Pancreas (tissue), 10 donors: ENCODE data around the gene EVI2B. TPM values are rescaled to one million over a fixed set of nuclear protein-coding genes. Genes with fewer than 3 reads are reported as not detected.

ENCODE experiments used
- ATAC-seq, 4 donors: fragments of 200-7000 bp; cut with Tn5 transposase; one replicate each; pipeline versions ENCODE4 v1.8.0 to v1.9.1; 2020; ENCODE audit warnings: mild to moderate bottlenecking in 4 of 4, moderate library complexity in 4 of 4
- DNase-seq, 6 donors: peaks; one replicate each; pipeline ENCODE4 v3.0.0-alpha.2; 2020
- FAIRE-seq: peaks from 2 replicates; lab custom pipeline; 2012; peaks lifted over from hg19 to GRCh38; lab: Jason Lieb, UNC
- H3K27ac ChIP-seq, 4 donors: fragments of 200-600 bp; sonication (generic); 1 replicate in 3 of 4; 2 replicates in 1 of 4; pipeline versions ENCODE4 v1.5.0 to v1.8.0; 2020
- H3K27me3 ChIP-seq, 4 donors: fragments of 200-600 bp; one replicate each; pipeline ENCODE4 v1.8.0; 2021
- H3K36me3 ChIP-seq, 3 donors: fragments of 200-600 bp; sonication (generic) in 1 of 3; one replicate each; pipeline versions ENCODE4 v1.5.0 to v1.8.0; 2020 to 2021
- H3K4me1 ChIP-seq, 3 donors: fragments of 200-600 bp; one replicate each; pipeline ENCODE4 v1.8.0; 2021
- H3K4me3 ChIP-seq, 4 donors: fragments of 200-600 bp; sonication (generic) in 2 of 4; one replicate each; pipeline versions ENCODE4 v1.5.0 to v1.8.0; 2020 to 2021
- H3K9me3 ChIP-seq, 4 donors: fragments of 200-600 bp; one replicate each; pipeline ENCODE4 v1.8.0; 2021
- WGBS, 2 donors: extraction: QIAGEN DNeasy Blood & Tissue Kit; methylation state at CpG; one replicate each; pipeline ENCODE4 v1.1.7; 2013; 5-methylcytosine and 5-hydroxymethylcytosine counted together
- intact Hi-C, 3 donors: fragments of 100-400 bp; cut with DNase I; formaldehyde crosslinking; loops; one replicate each; pipeline versions ENCODE4 v1.11.1 to v1.14.2; 2022
- polyA plus RNA-seq, 2 donors: library from polyadenylated mRNA; stranded (reverse); fragments of 200-250 nt; gene quantifications; one replicate each; pipeline ENCODE4 v1.2.3, GENCODE V29; 2013
- total RNA-seq, 6 donors: library from RNA; stranded (reverse); fragmentation: NEBNext Ultra II Directional in 4 of 6; extraction: Animal tissue kit (Norgen Biotek cat#: 25700) in 4 of 6; gene quantifications; one replicate each; pipeline versions ENCODE4 v1.2.1 to v1.2.4, GENCODE V29; 2021 to 2023
- TF ChIP-seq, protein P1 (sequence below), 4 donors: fragments of 200-600 bp; sonication (generic) in 3 of 4; IDR thresholded peaks; one replicate each; pipeline versions ENCODE4 v1.5.0 to v1.8.0; 2021; ENCODE audit warnings: antibody characterized with exemption in 4 of 4
- donor health status: healthy with polysubstance abuse.
- donor health status: DM: no; HTN: no; CAD: no; lungs with moderate emphysema.
- donor health status: DM: no; HTN: no; CAD: no.
- donor health status: control.
- donor health status: control.
- donor health status: Bipolar disorder and iron deficiency.
- donor health status: DM: yes; HTN: yes; CAD: no.
- donor health status: DM: no; HTN: no; CAD: no.
- donor health status: DM: no; HTN: no; CAD: no.
- donor health status: DM: yes; HTN: yes; CAD: no.

Gene EVI2B
- total and polyA plus RNA-seq, 8 donors: 0.12 to 10.7 (median 0.94) TPM

DNA sequence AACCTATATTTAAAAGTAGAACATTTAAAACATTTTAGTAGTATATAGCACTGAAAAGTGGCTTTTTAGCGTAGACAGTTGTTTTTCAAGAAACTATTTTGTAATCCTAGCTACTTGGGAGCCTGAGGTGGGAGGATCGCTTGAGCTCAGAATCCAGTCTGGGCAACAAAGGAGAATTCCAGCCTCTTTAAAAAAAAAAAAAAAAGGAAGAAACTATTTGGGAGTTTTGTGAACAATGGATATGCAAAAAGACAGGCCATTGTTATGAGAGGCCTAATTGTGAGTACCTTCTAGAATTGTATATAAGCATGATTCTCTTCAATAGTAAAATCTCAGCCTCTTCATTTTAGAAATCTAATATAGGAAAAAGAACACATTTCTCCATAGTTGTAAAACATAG, 34.5 kb downstream of the EVI2B start:
- intact Hi-C loops: no loop called here
- H3K4me3 ChIP-seq: no peak overlapping the region
- ATAC-seq (no peak), FAIRE-seq (no peak), DNase-seq (no peak)
- H3K27ac ChIP-seq: no peak overlapping the region
- WGBS, 2 donors: 95 to 98% methylated on average over 2 of the region's 2 CpGs
- no peaks in the 10 kb centered on the region for H3K27me3 ChIP-seq
- no peaks in the 10 kb centered on the region for H3K4me1 ChIP-seq
- TF ChIP-seq, protein P1, sequence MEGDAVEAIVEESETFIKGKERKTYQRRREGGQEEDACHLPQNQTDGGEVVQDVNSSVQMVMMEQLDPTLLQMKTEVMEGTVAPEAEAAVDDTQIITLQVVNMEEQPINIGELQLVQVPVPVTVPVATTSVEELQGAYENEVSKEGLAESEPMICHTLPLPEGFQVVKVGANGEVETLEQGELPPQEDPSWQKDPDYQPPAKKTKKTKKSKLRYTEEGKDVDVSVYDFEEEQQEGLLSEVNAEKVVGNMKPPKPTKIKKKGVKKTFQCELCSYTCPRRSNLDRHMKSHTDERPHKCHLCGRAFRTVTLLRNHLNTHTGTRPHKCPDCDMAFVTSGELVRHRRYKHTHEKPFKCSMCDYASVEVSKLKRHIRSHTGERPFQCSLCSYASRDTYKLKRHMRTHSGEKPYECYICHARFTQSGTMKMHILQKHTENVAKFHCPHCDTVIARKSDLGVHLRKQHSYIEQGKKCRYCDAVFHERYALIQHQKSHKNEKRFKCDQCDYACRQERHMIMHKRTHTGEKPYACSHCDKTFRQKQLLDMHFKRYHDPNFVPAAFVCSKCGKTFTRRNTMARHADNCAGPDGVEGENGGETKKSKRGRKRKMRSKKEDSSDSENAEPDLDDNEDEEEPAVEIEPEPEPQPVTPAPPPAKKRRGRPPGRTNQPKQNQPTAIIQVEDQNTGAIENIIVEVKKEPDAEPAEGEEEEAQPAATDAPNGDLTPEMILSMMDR (IDR thresholded peaks at IDR 0.05): no peak
- no peaks in the 10 kb centered on the region for H3K36me3 ChIP-seq
- no peaks in the 10 kb centered on the region for H3K9me3 ChIP-seq

DNA sequence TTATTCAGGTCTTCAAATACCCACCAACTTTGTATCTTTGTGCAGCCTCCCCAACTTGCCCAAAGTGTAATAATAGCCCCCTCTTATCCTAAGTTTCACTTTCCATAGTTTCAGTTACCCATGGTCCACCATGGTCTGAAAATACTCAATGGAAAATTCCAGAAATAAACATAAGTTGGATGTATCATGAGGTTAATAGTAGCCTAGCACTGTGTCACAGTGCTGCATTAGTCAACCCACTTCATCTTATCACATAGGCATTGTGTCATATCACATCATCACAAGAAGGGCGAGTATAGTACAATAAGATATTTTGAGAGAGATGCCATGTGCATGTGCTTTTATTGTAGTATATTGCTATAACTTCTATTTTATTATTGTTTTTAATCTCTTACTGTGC, 38.7 kb downstream of the EVI2B start:
- FAIRE-seq: no peak

DNA sequence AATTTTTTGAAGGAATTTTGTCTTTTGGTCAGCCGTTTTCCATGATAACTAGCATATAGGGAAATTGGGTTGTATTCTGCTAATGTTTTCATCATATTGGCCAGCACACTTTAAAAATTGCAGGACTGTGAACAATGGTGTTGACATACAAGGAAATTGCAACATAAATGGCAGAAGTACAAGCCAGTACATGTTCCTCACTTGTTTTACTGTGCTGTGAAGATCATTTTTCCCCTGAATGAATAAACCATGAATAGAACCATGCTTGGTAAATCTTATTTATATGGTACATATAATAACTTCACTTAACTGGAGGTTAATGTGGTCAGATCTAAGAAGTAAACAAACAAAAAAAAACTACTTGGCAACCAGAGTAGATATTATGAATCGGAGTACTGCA, 39.6 kb downstream of the EVI2B start:
- TF ChIP-seq, protein P1 (IDR thresholded peaks at IDR 0.05): no peak
- no peaks in the 10 kb centered on the region for H3K9me3 ChIP-seq
- peak overlapping the region in 1 of 4 donors; percentile 10 for H3K27ac ChIP-seq
- peak in 3 of 4 donors; percentile 59 to 84 (median 65) for ATAC-seq
- H3K4me3 ChIP-seq: no peak overlapping the region
- H3K27me3 ChIP-seq: no peaks in the 10 kb centered on the region
- FAIRE-seq: no peak
- WGBS, 2 donors: 81 to 84% methylated on average over 2 of the region's 2 CpGs
- H3K36me3 ChIP-seq: peaks cover 0 to 3% (median 0%) of the 10 kb centered on the region in 3 donors
- H3K4me1 ChIP-seq: peaks cover 0 to 3% (median under 1%) of the 10 kb centered on the region in 3 donors
- no peak for DNase-seq
- intact Hi-C loops: no loop called here

More for the DNA sequence above, 38.7 kb downstream of the EVI2B start:
- no peaks in the 10 kb centered on the region for H3K27me3 ChIP-seq
- H3K4me3 ChIP-seq: no peak overlapping the region
- H3K36me3 ChIP-seq: peaks cover 0 to 3% (median 0%) of the 10 kb centered on the region in 3 donors
- WGBS, 2 donors: 85 to 96% methylated on average over 1 of the region's 1 CpG
- ATAC-seq (no peak), DNase-seq (no peak)
- no peak overlapping the region for H3K27ac ChIP-seq
- no peaks in the 10 kb centered on the region for H3K9me3 ChIP-seq
- TF ChIP-seq, protein P1 (IDR thresholded peaks at IDR 0.05): no peak
- peaks cover 0 to 3% (median 0%) of the 10 kb centered on the region in 3 donors for H3K4me1 ChIP-seq
- intact Hi-C loops: no loop called here

DNA sequence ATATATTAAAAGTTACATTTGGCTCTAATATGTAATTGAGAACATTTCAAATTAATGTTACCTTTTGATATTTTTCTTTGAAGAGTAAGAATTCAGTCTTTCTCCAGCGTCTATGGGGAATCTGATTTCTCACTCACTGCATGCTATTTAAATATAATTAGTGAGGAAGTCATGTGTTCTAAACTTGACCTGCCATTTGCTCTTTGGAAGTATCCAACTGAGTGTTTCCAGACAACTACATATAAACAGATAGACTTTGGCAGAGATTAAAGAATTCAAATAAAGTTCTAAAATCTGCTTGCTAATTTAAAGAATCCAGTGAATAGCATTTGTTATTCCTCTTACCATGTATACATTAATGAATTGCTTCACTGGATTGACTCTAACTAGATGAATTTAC, 40.3 kb downstream of the EVI2B start:
- TF ChIP-seq, protein P1 (IDR thresholded peaks at IDR 0.05): no peak
- H3K27ac ChIP-seq: no peak overlapping the region
- 84 to 91% methylated on average over 1 of the region's 1 CpG for WGBS, 2 donors
- ATAC-seq: no peak
- intact Hi-C loops: no loop called here
- H3K27me3 ChIP-seq: no peaks in the 10 kb centered on the region
- no peak for FAIRE-seq
- no peaks in the 10 kb centered on the region for H3K9me3 ChIP-seq
- DNase-seq: no peak
- peaks cover 0 to 3% (median 0%) of the 10 kb centered on the region in 3 donors for H3K36me3 ChIP-seq
- H3K4me1 ChIP-seq: peaks cover 0 to 3% (median 2%) of the 10 kb centered on the region in 3 donors
- H3K4me3 ChIP-seq: no peak overlapping the region

DNA sequence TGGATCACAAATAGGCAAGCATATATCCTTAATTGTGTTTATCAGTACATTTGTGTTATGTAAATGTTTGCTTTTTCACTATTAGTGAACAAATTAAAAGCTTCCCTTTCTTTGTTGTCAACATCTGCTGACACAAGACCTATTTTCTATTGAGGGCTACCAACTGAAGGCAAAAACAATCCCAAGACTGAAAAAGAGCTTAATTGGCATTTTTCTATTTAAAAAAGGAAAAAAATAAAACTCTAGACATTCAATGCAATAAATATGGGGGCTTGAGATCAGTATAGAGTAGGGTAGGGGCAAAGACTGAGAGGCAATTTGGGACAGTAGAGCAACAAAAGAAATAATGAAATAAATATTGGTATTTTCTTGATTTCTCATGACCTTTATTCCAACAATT, 41.1 kb downstream of the EVI2B start:
- no peaks in the 10 kb centered on the region for H3K9me3 ChIP-seq
- no peak overlapping the region for H3K4me3 ChIP-seq
- FAIRE-seq: no peak
- no peak for DNase-seq
- ATAC-seq: no peak
- TF ChIP-seq, protein P1 (IDR thresholded peaks at IDR 0.05): no peak
- peaks cover 0 to 3% (median 2%) of the 10 kb centered on the region in 3 donors for H3K4me1 ChIP-seq
- peaks cover 0 to 3% (median 0%) of the 10 kb centered on the region in 3 donors for H3K36me3 ChIP-seq
- intact Hi-C loops: no loop called here
- H3K27ac ChIP-seq: no peak overlapping the region
- H3K27me3 ChIP-seq: no peaks in the 10 kb centered on the region
